Heart left ventricle (tissue), 13 donors: Measurements from ENCODE around the gene CSRP2.

Experiments used
- CTCF ChIP-seq, 12 donors: fragments of 200-600 bp; sonication (generic) in 4 of 12; IDR thresholded peaks; one replicate each; pipeline versions ENCODE4 v1.5.0 to v1.8.0; 2018 to 2022; ENCODE audit warnings: antibody characterized with exemption in 12 of 12, mild to moderate bottlenecking in 5 of 12
- POLR2A ChIP-seq, 2 donors: fragments of 450-650 bp; IDR thresholded peaks; one replicate each; pipeline ENCODE4 v1.6.1; 2017; ENCODE audit warnings: antibody characterized with exemption in 2 of 2, mild to moderate bottlenecking in 2 of 2, moderate library complexity in 2 of 2
- donor health status: ischemic (EF 13 %, LVEDD 7.1; RV severe dilation, severe dysfunction).
- donor health status: DM: no; HTN: yes; CAD: no.
- donor health status: DM: no; HTN: no; CAD: no.
- donor health status: ischemic (EF 25% LVEDD 6.9; RV normal size, moderate dysfunction).
- donor health status: ischemic (EF 25% LVEDD 5.7; RV mildly dilated, moderate dysfunction).
- donor health status: ischemic (EF 35%, LVEDD 5.7; RV mildly dilated, moderate dysfunction).
- donor health status: nonischemic (EF 11% LVEDD 7.7; RV severe dilation, severe dysfunction).
- donor health status: DM: yes; HTN: yes; CAD: no.
- donor health status: PGD.
- donor health status: ischemic (EF 29% LVEDD 5.4; RV normal size, mild dysfunction).
- donor health status: nonischemic (EF 23%, LVEDD 6.1; RV moderate dilation, normal function).

- peak in 6 of 12 donors; percentile 11 to 35 (median 30) for TF ChIP-seq CTCF (IDR thresholded peaks at IDR 0.05)
- TF ChIP-seq POLR2A (IDR thresholded peaks at IDR 0.05): peak in 1 of 2 donors; percentile 96
Measured at GRCh38 chr12:76878899-76879709, at the start of gene CSRP2.
